Mesenchymal stem cell (in vitro differentiated cells and primary cell): Measurements from ENCODE around the gene NFS1.
A peak's percentile ranks its signal among the peaks of the same experiment; 100 is the strongest.

Experiments used
- DNase-seq: peaks from one replicate; pipeline ENCODE4 v3.0.0-alpha.2; 2013
- H2AFZ ChIP-seq: one replicate; pipeline ENCODE4 v1.6.1; 2013; ENCODE audit warnings: low read depth, mild to moderate bottlenecking, control low read depth, inconsistent platforms, low read length, moderate library complexity
- H2AK5ac ChIP-seq: 2 replicates; pipeline ENCODE4 v1.6.1; 2013; ENCODE audit warnings: low read length, moderate library complexity, mild to moderate bottlenecking, inconsistent platforms; ENCODE audit not compliant: severe bottlenecking
- H2BK120ac ChIP-seq: one replicate; pipeline ENCODE4 v1.6.1; 2013; ENCODE audit warnings: low read depth, mild to moderate bottlenecking, inconsistent platforms, low read length, moderate library complexity
- H2BK12ac ChIP-seq, 2 experiments: one replicate each; pipeline ENCODE4 v1.6.1; 2013; ENCODE audit warnings: inconsistent platforms in 2 of 2, low read length in 2 of 2, mild to moderate bottlenecking in 2 of 2, moderate library complexity in 2 of 2, control low read depth in 1 of 2
- H2BK15ac ChIP-seq: one replicate; pipeline ENCODE4 v1.6.1; 2013; ENCODE audit warnings: mild to moderate bottlenecking, low read depth, inconsistent platforms; ENCODE audit not compliant: poor library complexity, severe bottlenecking
- H2BK5ac ChIP-seq: 2 replicates; pipeline ENCODE4 v1.6.1; 2013; ENCODE audit warnings: low read depth, mild to moderate bottlenecking, low read length, control low read depth, inconsistent platforms; ENCODE audit not compliant: poor library complexity, severe bottlenecking
- H3K14ac ChIP-seq, 2 experiments: one replicate each; pipeline ENCODE4 v1.6.1; 2013; ENCODE audit warnings: inconsistent platforms in 2 of 2, low read length in 2 of 2, control low read depth in 1 of 2, mild to moderate bottlenecking in 1 of 2, moderate library complexity in 1 of 2
- H3K18ac ChIP-seq, 2 experiments: one replicate each; pipeline ENCODE4 v1.6.1; 2013; ENCODE audit warnings: inconsistent platforms in 2 of 2, low read length in 2 of 2, control low read depth in 1 of 2, low read depth in 1 of 2, mild to moderate bottlenecking in 1 of 2
- H3K23ac ChIP-seq, 2 experiments: one replicate each; pipeline ENCODE4 v1.6.1; 2013; ENCODE audit warnings: inconsistent platforms in 2 of 2, low read length in 2 of 2, mild to moderate bottlenecking in 2 of 2, moderate library complexity in 2 of 2, control low read depth in 1 of 2
- H3K27ac ChIP-seq: 2 replicates; pipeline ENCODE4 v1.5.1; 2013; ENCODE audit warnings: mild to moderate bottlenecking, moderate library complexity, low read length, control low read depth, inconsistent platforms; ENCODE audit not compliant: poor library complexity, severe bottlenecking
- H3K27me3 ChIP-seq, 2 experiments: 2 replicates each; pipeline versions ENCODE4 v1.6.1 to v1.7.0; 2013; ENCODE audit warnings: low read length in 2 of 2, mild to moderate bottlenecking in 2 of 2, moderate library complexity in 2 of 2, control low read depth in 1 of 2, inconsistent platforms in 1 of 2; ENCODE audit not compliant: control insufficient read depth in 1 of 2, insufficient read depth in 1 of 2
- H3K36me3 ChIP-seq, 2 experiments: 2 replicates each; pipeline versions ENCODE4 v1.6.1 to v1.7.0; 2013; ENCODE audit warnings: low read length in 2 of 2, control low read depth in 1 of 2, inconsistent platforms in 1 of 2, low read depth in 1 of 2, mild to moderate bottlenecking in 1 of 2; ENCODE audit not compliant: insufficient read depth in 2 of 2, control insufficient read depth in 1 of 2
- H3K4ac ChIP-seq, 2 experiments: one replicate each; pipeline ENCODE4 v1.6.1; 2013; ENCODE audit warnings: inconsistent platforms in 2 of 2, low read length in 2 of 2, mild to moderate bottlenecking in 2 of 2, moderate library complexity in 2 of 2, control low read depth in 1 of 2, low read depth in 1 of 2
- H3K4me1 ChIP-seq: 2 replicates; pipeline ENCODE4 v1.6.1; 2013; ENCODE audit warnings: low read depth, low read length, control low read depth; ENCODE audit not compliant: control insufficient read depth, insufficient read depth
- H3K4me2 ChIP-seq: 2 replicates; pipeline ENCODE4 v1.6.1; 2013; ENCODE audit warnings: low read length, mild to moderate bottlenecking, inconsistent platforms; ENCODE audit not compliant: poor library complexity, severe bottlenecking
- H3K4me3 ChIP-seq, 2 experiments: 2 replicates each; pipeline versions ENCODE4 v1.5.1 to v1.7.0; 2013; ENCODE audit warnings: low read length in 2 of 2, mild to moderate bottlenecking in 2 of 2, control low read depth in 1 of 2, low read depth in 1 of 2; ENCODE audit not compliant: insufficient read depth in 1 of 2
- H3K79me1 ChIP-seq: replicated peaks from 2 replicates; pipeline ENCODE4 v1.6.1; 2013; ENCODE audit warnings: mild to moderate bottlenecking, control low read depth, low read length, inconsistent platforms; ENCODE audit not compliant: poor library complexity, severe bottlenecking
- H3K9ac ChIP-seq: 2 replicates; pipeline ENCODE4 v1.7.0; 2013; ENCODE audit warnings: mild to moderate bottlenecking, low read length, moderate library complexity
- H3K9me3 ChIP-seq: 2 replicates; pipeline ENCODE4 v1.7.0; 2013; ENCODE audit warnings: mild to moderate bottlenecking, low read length; ENCODE audit not compliant: control insufficient read depth
- H4K8ac ChIP-seq: one replicate; pipeline ENCODE4 v1.6.1; 2013; ENCODE audit warnings: inconsistent platforms, mild to moderate bottlenecking, low read length, moderate library complexity
- H4K91ac ChIP-seq: one replicate; pipeline ENCODE4 v1.6.1; 2013; ENCODE audit warnings: mild to moderate bottlenecking, low read length, inconsistent platforms
- WGBS: methylation state at CpG from one replicate; pipeline ENCODE4 v1.1.7; 2013; ENCODE audit warnings: mixed read lengths; 5-methylcytosine and 5-hydroxymethylcytosine counted together

NFS1 gene

DNA sequence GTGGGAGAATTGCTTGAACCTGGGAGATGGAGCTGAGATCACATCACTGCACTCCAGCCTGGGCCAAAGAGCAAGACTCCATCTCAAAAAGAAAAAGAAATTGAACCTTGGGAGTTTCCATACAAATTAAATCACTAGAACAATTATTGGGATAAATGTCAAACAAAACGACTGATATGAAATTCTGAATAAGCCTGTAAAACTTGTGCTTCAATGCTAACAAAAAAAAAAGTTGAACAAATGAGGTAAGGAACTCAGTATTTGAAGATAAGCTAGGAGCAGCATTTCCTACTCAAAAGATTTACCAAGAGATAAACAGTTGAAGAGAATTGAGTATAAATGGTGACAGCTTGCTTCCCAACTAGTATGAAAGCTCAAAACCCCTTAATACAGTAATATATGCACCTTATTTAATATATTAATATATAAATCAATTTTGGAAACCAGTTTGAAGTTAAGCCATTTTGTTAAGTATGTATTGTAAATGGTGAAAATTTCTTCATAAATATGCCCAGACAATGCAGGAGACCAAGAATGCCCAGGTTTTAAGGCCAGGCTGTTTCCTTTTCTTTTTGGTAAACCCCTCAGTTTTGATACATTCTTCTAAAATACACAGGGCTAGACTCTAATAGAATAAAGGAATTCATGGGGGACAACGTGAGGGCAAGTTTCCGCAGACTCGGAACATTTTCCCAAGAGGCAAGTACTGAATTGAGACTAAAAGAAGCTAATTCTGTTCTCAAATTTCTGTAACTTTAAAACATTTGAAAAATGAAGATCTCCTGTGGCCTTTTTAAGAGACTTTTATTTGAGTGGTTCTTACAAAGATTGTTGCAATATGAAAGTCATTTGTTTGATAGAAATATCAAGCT lies 3.9 kb upstream of the NFS1 start:
- Histone ChIP-seq H2BK12ac (no peak overlapping the region), H4K91ac (no peak overlapping the region), H3K4me2 (no peak overlapping the region), H2AK5ac (no peak overlapping the region), H3K9ac (peak overlapping the region; percentile 75), H3K4ac (no peak overlapping the region), H2BK15ac (no peak overlapping the region), H3K23ac (no peak overlapping the region), H2BK5ac (no peak overlapping the region), H3K36me3 (peaks cover 23 to 73% of the 10 kb centered on the region in 2 experiments), H2BK120ac (no peak overlapping the region), H3K27ac (no peak overlapping the region), H3K27me3 (no peaks in the 10 kb centered on the region), H3K14ac (no peak overlapping the region), H2AFZ (no peak overlapping the region), H3K18ac (no peak overlapping the region), H3K9me3 (no peaks in the 10 kb centered on the region), H3K4me1 (peaks cover 8% of the 10 kb centered on the region), H4K8ac (no peak overlapping the region), H3K79me1 (peaks cover 4% of the 10 kb centered on the region), H3K4me3 (no peak overlapping the region)
- 75% methylated on average over 1 of the region's 4 CpGs for WGBS
- DNase-seq: no peak

DNA sequence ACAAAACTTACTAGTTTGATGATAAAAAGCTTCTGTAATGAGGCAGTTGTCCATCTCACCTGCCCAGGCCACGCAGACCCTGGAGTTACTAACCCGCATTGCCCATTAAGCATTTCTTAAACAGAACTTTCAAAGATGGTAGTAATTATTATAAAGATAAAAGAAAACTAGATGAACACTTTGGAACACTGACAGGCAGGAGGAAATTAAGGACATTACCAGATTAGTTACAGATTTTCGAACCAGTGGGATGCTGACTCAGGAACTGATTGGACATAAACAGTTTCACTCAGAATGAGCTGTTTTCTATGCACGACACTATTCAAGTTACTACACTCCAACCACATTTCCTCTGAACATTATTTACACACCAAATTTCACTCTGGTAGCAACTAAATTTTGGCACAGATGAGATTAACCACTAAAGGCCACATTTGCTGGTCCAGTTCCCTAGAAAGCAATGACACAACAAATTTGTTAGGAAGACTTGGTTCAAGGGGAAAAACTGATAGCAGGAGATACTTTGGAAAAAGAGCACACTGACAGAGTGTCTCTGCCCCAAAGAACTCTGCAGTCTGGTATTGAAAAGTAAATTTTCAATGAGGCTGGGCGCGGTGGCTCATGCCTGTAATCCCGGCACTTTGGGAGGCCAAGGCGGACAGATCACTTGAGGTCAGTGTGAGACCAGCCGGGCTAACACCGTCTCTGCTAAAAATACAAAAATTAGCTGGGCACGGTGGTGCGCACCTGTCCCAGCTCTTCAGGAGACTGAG lies 3.1 kb upstream of the NFS1 start:
- 93% methylated on average over 10 of the region's 12 CpGs for WGBS
- Histone ChIP-seq H3K18ac (no peak overlapping the region), H3K79me1 (peaks cover 11% of the 10 kb centered on the region)

DNA sequence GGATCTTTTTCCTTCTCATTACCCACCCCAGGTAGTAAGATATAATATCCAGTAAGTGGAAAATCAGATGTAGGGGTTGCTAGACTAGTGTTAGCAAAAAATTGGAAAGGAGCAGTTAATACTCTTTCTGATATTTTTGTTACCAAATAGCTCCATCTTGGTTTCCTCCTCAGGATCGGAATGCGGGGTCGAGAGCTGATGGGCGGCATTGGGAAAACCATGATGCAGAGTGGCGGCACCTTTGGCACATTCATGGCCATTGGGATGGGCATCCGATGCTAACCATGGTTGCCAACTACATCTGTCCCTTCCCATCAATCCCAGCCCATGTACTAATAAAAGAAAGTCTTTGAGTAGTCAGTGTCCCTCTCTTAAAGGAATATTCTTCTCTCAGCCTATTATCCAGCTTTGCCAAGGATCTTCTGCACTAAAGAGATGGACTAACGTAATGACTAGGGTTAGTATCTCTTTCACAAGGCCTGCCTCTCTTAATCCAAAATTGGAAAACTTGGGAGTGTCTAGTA lies 1.5 kb upstream of the NFS1 start:
- no peak overlapping the region for H2BK5ac ChIP-seq
- no peak overlapping the region for H3K18ac ChIP-seq
- no peak overlapping the region for H3K4me2 ChIP-seq
- H4K8ac ChIP-seq: no peak overlapping the region
- no peak overlapping the region for H2AK5ac ChIP-seq
- no peak overlapping the region for H2AFZ ChIP-seq
- H3K14ac ChIP-seq: no peak overlapping the region
- H2BK15ac ChIP-seq: no peak overlapping the region
- no peak overlapping the region for H3K23ac ChIP-seq
- H2BK120ac ChIP-seq: no peak overlapping the region
- no peak overlapping the region for H2BK12ac ChIP-seq
- no peak for DNase-seq
- H3K9me3 ChIP-seq: no peaks in the 10 kb centered on the region
- peaks cover 18% of the 10 kb centered on the region for H3K79me1 ChIP-seq
- H3K27me3 ChIP-seq: no peaks in the 10 kb centered on the region
- H3K4ac ChIP-seq: no peak overlapping the region
- H3K9ac ChIP-seq: peak overlapping the region; percentile 99
- H3K4me3 ChIP-seq: peak overlapping the region in 1 of 2 experiments; percentile 99
- peaks cover 14% of the 10 kb centered on the region for H3K4me1 ChIP-seq
- no peak overlapping the region for H4K91ac ChIP-seq
- 96% methylated on average over 7 of the region's 7 CpGs for WGBS
- no peak overlapping the region for H3K27ac ChIP-seq
- H3K36me3 ChIP-seq: peaks cover 15 to 56% of the 10 kb centered on the region in 2 experiments

More for the DNA sequence above, 3.1 kb upstream of the NFS1 start:
- peak overlapping the region; percentile 75 for H3K9ac ChIP-seq
- H3K4me1 ChIP-seq: peaks cover 14% of the 10 kb centered on the region
- no peaks in the 10 kb centered on the region for H3K27me3 ChIP-seq
- no peak overlapping the region for H2BK5ac ChIP-seq
- H3K23ac ChIP-seq: no peak overlapping the region
- H2AK5ac ChIP-seq: no peak overlapping the region
- H2BK120ac ChIP-seq: no peak overlapping the region
- H3K4me3 ChIP-seq: no peak overlapping the region
- H3K4ac ChIP-seq: no peak overlapping the region
- H2AFZ ChIP-seq: no peak overlapping the region
- no peak overlapping the region for H2BK15ac ChIP-seq
- no peaks in the 10 kb centered on the region for H3K9me3 ChIP-seq
- H4K91ac ChIP-seq: no peak overlapping the region
- peaks cover 23 to 65% of the 10 kb centered on the region in 2 experiments for H3K36me3 ChIP-seq
- peak; percentile 42 for DNase-seq
- H2BK12ac ChIP-seq: no peak overlapping the region
- no peak overlapping the region for H3K4me2 ChIP-seq
- H3K27ac ChIP-seq: peak overlapping the region; percentile 13
- H4K8ac ChIP-seq: no peak overlapping the region
- H3K14ac ChIP-seq: no peak overlapping the region
